GM12878 (cell line): Measurements from ENCODE around the gene ARHGAP6. TPM values are rescaled to one million over a fixed set of nuclear protein-coding genes. Genes with fewer than 3 reads are reported as not detected.

Source experiments
- ATAC-seq: fragments of 200-7000 bp; cut with Tn5 transposase; 3 replicates; pipeline ENCODE4 v1.9.1; 2020; ENCODE audit warnings: mild to moderate bottlenecking, moderate library complexity
- BruUV-seq: library from RNA; stranded (reverse); fragments of 400-500 nt; replicated peaks from 2 replicates; lab custom pipeline; 2021; lab: Mats Ljungman, UMichigan
- CTCF ChIA-PET: fragments of 300-600 bp; sonication (Branson Sonifier 250); formaldehyde crosslinking; extraction: SDS; loops from one replicate; lab custom pipeline; 2021; ENCODE audit warnings: inconsistent platforms; lab: Yijun Ruan, JAX
- POLR2A ChIA-PET: fragments of 350-600 bp; formaldehyde crosslinking; extraction: SDS; loops from one replicate; lab custom pipeline; 2021; ENCODE audit warnings: inconsistent platforms; lab: Charles Lee
- RAD21 ChIA-PET: fragments of 300-600 bp; sonication (Branson Sonifier 250); formaldehyde crosslinking; loops from one replicate; lab custom pipeline; 2023; ENCODE audit warnings: antibody characterized with exemption; ENCODE audit not compliant: unreplicated experiment; lab: Charles Lee
- SMC1A ChIA-PET: fragments of 300-600 bp; sonication (Branson Sonifier 250); formaldehyde crosslinking; loops from one replicate; lab custom pipeline; 2023; ENCODE audit not compliant: unreplicated experiment, uncharacterized antibody; lab: Charles Lee
- DNase-seq: peaks from one replicate; pipeline ENCODE4 v3.0.0-alpha.2; 2011; ENCODE audit warnings: low read depth, low spot score
- FAIRE-seq: peaks from 3 replicates; lab custom pipeline; 2011; peaks lifted over from hg19 to GRCh38; lab: Jason Lieb, UNC
- H2AFZ ChIP-seq: 2 replicates; pipeline ENCODE4 v1.6.0; 2011; ENCODE audit warnings: low read depth, low read length, control low read depth; ENCODE audit not compliant: control insufficient read depth
- H3K27ac ChIP-seq: 2 replicates; pipeline ENCODE4 v1.5.1; 2011; ENCODE audit warnings: control low read depth; ENCODE audit not compliant: control insufficient read depth, insufficient read depth
- H3K27me3 ChIP-seq, 2 experiments: replicated peaks in 1 of 2; 2 replicates each; pipeline versions ENCODE4 v1.6.0 to v1.6.1; 2011; ENCODE audit warnings: low read length in 1 of 2; ENCODE audit not compliant: control insufficient read depth in 2 of 2, insufficient read depth in 2 of 2
- H3K36me3 ChIP-seq, 2 experiments: 2 replicates each; pipeline ENCODE4 v1.5.1; 2011; ENCODE audit warnings: low read length in 1 of 2; ENCODE audit not compliant: control insufficient read depth in 2 of 2, insufficient read depth in 2 of 2
- H3K4me1 ChIP-seq: 2 replicates; pipeline ENCODE4 v1.6.1; 2011; ENCODE audit warnings: mild to moderate bottlenecking, low read length, moderate library complexity, mixed read lengths; ENCODE audit not compliant: control insufficient read depth, insufficient read depth
- H3K4me2 ChIP-seq: 2 replicates; pipeline ENCODE4 v1.6.0; 2011; ENCODE audit warnings: control low read depth; ENCODE audit not compliant: control insufficient read depth, insufficient read depth
- H3K4me3 ChIP-seq: fragments of 200-600 bp; sonication (generic); 2 replicates; pipeline ENCODE4 v1.5.1; 2016
- H3K79me2 ChIP-seq: 2 replicates; pipeline ENCODE4 v1.6.0; 2011; ENCODE audit warnings: low read length; ENCODE audit not compliant: control insufficient read depth, insufficient read depth
- H3K9ac ChIP-seq: 2 replicates; pipeline ENCODE4 v1.8.0; 2011; ENCODE audit warnings: low read length, control low read depth, mixed read lengths; ENCODE audit not compliant: control insufficient read depth, insufficient read depth
- H3K9me3 ChIP-seq: replicated peaks from 3 replicates; pipeline ENCODE4 v1.5.1; 2011; ENCODE audit warnings: mild to moderate bottlenecking, low read length; ENCODE audit not compliant: control insufficient read depth, insufficient read depth
- H4K20me1 ChIP-seq: 2 replicates; pipeline ENCODE4 v1.6.0; 2011; ENCODE audit not compliant: control insufficient read depth, insufficient read depth
- BHLHE40 ChIP-seq, 2 experiments: fragments of 450-650 bp in 1 of 2; IDR thresholded peaks; 2 replicates each; pipeline ENCODE4 v1.6.1; 2011 to 2017; ENCODE audit warnings: low read depth in 2 of 2, borderline replicate concordance in 1 of 2, improper control_type of control experiment in 1 of 2, low read length in 1 of 2, mild to moderate bottlenecking in 1 of 2
- BRCA1 ChIP-seq: IDR thresholded peaks from 2 replicates; pipeline ENCODE4 v1.6.1; 2011; ENCODE audit warnings: low read depth, low read length, improper control_type of control experiment
- CREB1 ChIP-seq: IDR thresholded peaks from 2 replicates; pipeline ENCODE4 v1.6.1; 2012; ENCODE audit warnings: low read depth, mild to moderate bottlenecking, inconsistent platforms
- GABPA ChIP-seq: IDR thresholded peaks from 2 replicates; pipeline ENCODE4 v1.6.1; 2014; ENCODE audit warnings: antibody characterized with exemption, low read depth, mild to moderate bottlenecking, inconsistent platforms
- HDAC2 ChIP-seq: fragments of 200-600 bp; sonication (generic); IDR thresholded peaks from 2 replicates; pipeline ENCODE4 v1.6.1; 2017
- MEF2B ChIP-seq: fragments of 450-650 bp; IDR thresholded peaks from 2 replicates; pipeline ENCODE4 v1.6.1; 2018; ENCODE audit warnings: mild to moderate bottlenecking, moderate library complexity; ENCODE audit not compliant: partially characterized antibody, poor library complexity, severe bottlenecking
- MTA3 ChIP-seq: IDR thresholded peaks from 2 replicates; pipeline ENCODE4 v1.6.1; 2012; ENCODE audit warnings: low read length, inconsistent platforms, borderline replicate concordance
- MYB ChIP-seq: fragments of 150-350 bp; IDR thresholded peaks from 2 replicates; pipeline ENCODE4 v1.6.1; 2014; ENCODE audit warnings: mild to moderate bottlenecking, low read depth, low read length, borderline replicate concordance
- NR2F1 ChIP-seq: fragments of 450-650 bp; conservative IDR thresholded peaks from 2 replicates; pipeline ENCODE4 v1.6.1; 2017; ENCODE audit warnings: mild to moderate bottlenecking
- PAX5 ChIP-seq: IDR thresholded peaks from 2 replicates; pipeline ENCODE4 v1.6.1; 2011; ENCODE audit warnings: low read depth, low read length, borderline replicate concordance
- RFX5 ChIP-seq: IDR thresholded peaks from 2 replicates; pipeline ENCODE4 v1.6.1; 2011; ENCODE audit warnings: low read depth, low read length, improper control_type of control experiment
- SIX5 ChIP-seq: IDR thresholded peaks from 2 replicates; pipeline ENCODE4 v1.6.1; 2011; ENCODE audit warnings: mild to moderate bottlenecking, low read depth, low read length, moderate library complexity; ENCODE audit not compliant: severe bottlenecking
- TCF12 ChIP-seq: IDR thresholded peaks from 2 replicates; pipeline ENCODE4 v1.6.1; 2011; ENCODE audit warnings: low read depth, mild to moderate bottlenecking, low read length
- YY1 ChIP-seq: IDR thresholded peaks from 2 replicates; pipeline ENCODE4 v1.6.1; 2011; ENCODE audit warnings: low read depth, mild to moderate bottlenecking, low read length
- WGBS: methylation state at CpG from one replicate; pipeline ENCODE4 v1.1.6; 2016; ENCODE audit warnings: low lambda C conversion rate; ENCODE audit not compliant: insufficient replicate concordance, insufficient coverage; ENCODE audit errors: missing lambda C conversion rate; 5-methylcytosine and 5-hydroxymethylcytosine counted together
- in situ Hi-C: fragments of 300-500 bp; cut with MboI; formaldehyde crosslinking; loops from 9 replicates; pipeline ENCODE4 v1.14.3; 2018; ENCODE audit warnings: mixed read lengths
- intact Hi-C: fragments of 100-400 bp; cut with micrococcal nuclease; formaldehyde crosslinking; loops from one replicate; pipeline ENCODE4 v1.14.2; 2022; ENCODE audit not compliant: unreplicated experiment
- polyA plus RNA-seq, 11 experiments: library from polyadenylated mRNA; depleted of rRNA in 4 of 11; unstranded in 6 of 11; stranded (reverse) in 5 of 11; fragments of >200 nt; fragmentation: Nextera tagmentation in 4 of 11; fragmentation: Illumina TruSeq in 1 of 11; extraction: Ambion mirVana in 4 of 11; extraction: Trizol in 1 of 11; gene quantifications; 1 replicate in 1 of 11; 2 replicates in 10 of 11; pipeline versions ENCODE4 v1.2.1 to v1.2.3, GENCODE V29; 2011 to 2016; ENCODE audit warnings: inconsistent platforms in 2 of 11, missing spikeins in 2 of 11, low read depth in 1 of 11
- total RNA-seq, 4 experiments: library from RNA; depleted of rRNA in 3 of 4; stranded (reverse); fragments of >200 nt in 3 of 4; fragmentation: Illumina TruSeq in 1 of 4; extraction: Trizol in 1 of 4; gene quantifications; 2 replicates each; pipeline versions ENCODE4 v1.2.1 to v1.2.3, GENCODE V29; 2013 to 2021
- TF ChIP-seq, protein P1 (sequence below): fragments of 150-350 bp; IDR thresholded peaks from 2 replicates; pipeline ENCODE4 v1.6.1; 2014; ENCODE audit warnings: mild to moderate bottlenecking, low read depth, low read length

The ARHGAP6 gene
- total and polyA plus RNA-seq, 10 of the 15 experiments (the other 5 are each of a cell fraction or from before 2014, with no cell fraction given): 0.20 to 1.8 (median 0.76) TPM

DNA sequence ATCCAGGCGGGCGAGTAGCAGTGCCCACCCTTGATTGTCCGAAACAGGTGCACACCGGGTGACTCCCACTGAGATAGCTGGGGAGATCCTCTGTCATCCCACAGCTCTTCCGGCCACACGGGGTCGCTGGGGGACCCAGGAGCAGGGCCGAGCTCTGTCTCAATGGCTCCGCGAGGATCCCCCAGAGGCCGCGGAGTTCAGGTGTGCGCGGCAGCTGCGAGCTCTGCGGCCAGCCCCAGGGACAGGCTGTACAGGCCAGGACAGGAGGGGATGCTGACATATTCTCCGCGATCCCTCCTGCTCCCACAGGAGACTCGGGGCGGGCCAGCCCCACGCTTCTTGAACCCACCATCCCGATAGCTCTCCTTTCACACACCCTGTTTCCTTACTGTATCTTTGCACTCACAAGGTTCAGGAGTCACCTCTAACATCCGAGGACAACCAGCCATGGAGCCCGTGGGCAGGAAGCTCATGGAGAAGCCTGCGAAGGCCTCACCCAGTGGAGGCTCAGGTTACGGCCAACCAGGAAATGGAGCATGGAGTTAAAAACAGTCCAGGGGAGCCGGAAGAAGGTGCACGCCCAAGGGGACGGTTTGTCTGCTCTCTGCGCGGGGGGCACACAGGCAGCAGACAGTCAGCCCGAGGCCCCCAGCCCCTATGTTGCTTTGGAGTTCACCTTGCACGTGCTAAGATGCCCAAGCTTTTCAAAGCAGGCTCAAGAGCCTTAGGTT lies 450.4 kb downstream of the ARHGAP6 start:
- no peaks in the 10 kb centered on the region for H3K36me3 ChIP-seq
- no peak for FAIRE-seq
- 75% methylated on average over 29 of the region's 33 CpGs for WGBS
- in situ Hi-C loops (no loop called here), intact Hi-C loops (no loop called here)
- POLR2A ChIA-PET: no interaction called here
- BruUV-seq: no TSS peak
- H3K9ac ChIP-seq: no peak overlapping the region
- CTCF ChIA-PET: no interaction called here
- RAD21 ChIA-PET: no interaction called here
- H3K9me3 ChIP-seq: no peaks in the 10 kb centered on the region; the same call in 2 of the 3 replicates
- no peak; the same call in 2 of the 3 replicates for ATAC-seq
- H3K4me1 ChIP-seq: no peaks in the 10 kb centered on the region
- H3K27ac ChIP-seq: no peak overlapping the region
- no peaks in the 10 kb centered on the region for H3K79me2 ChIP-seq
- SMC1A ChIA-PET: no interaction called here
- H2AFZ ChIP-seq: no peak overlapping the region
- no peaks in the 10 kb centered on the region for H4K20me1 ChIP-seq
- no peak overlapping the region for H3K4me2 ChIP-seq
- H3K4me3 ChIP-seq: no peak overlapping the region
- H3K27me3 ChIP-seq: no peaks in the 10 kb centered on the region
- no peak for DNase-seq
- TF ChIP-seq BRCA1 (no peak), CREB1 (no peak), MTA3 (no peak), MEF2B (no peak), BHLHE40 (IDR thresholded peaks at IDR 0.05; ENCODE audit: borderline replicate concordance in 1 of 2, low read depth in 2 of 2, low read length in 1 of 2) (no peak), MYB (no peak), NR2F1 (no peak), RFX5 (no peak), HDAC2 (no peak), YY1 (no peak), PAX5 (no peak), TCF12 (no peak), GABPA (no peak), SIX5 (no peak)
- TF ChIP-seq, protein P1, sequence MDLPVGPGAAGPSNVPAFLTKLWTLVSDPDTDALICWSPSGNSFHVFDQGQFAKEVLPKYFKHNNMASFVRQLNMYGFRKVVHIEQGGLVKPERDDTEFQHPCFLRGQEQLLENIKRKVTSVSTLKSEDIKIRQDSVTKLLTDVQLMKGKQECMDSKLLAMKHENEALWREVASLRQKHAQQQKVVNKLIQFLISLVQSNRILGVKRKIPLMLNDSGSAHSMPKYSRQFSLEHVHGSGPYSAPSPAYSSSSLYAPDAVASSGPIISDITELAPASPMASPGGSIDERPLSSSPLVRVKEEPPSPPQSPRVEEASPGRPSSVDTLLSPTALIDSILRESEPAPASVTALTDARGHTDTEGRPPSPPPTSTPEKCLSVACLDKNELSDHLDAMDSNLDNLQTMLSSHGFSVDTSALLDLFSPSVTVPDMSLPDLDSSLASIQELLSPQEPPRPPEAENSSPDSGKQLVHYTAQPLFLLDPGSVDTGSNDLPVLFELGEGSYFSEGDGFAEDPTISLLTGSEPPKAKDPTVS: no peak
